Measurements from ENCODE around the gene MAGI1. TPM values are rescaled to one million over a fixed set of nuclear protein-coding genes. Genes with fewer than 3 reads are reported as not detected.

The MAGI1 gene
- total RNA-seq, 4 donors from 2014 or later: 7.6 to 42.9 (median 37.0) TPM

- no peak for DNase-seq
- no peak for TF ChIP-seq POLR2A (IDR thresholded peaks at IDR 0.05)
- TF ChIP-seq CTCF (IDR thresholded peaks at IDR 0.05): no peak
- no peaks in the 10 kb centered on the region for H3K9me3 ChIP-seq
- intact Hi-C loops (cut with DNase I; ENCODE audit: low total_unique reads): no loop called here
- no peaks in the 10 kb centered on the region for H3K27me3 ChIP-seq
- H3K4me3 ChIP-seq: no peak overlapping the region
- no peak overlapping the region for H3K27ac ChIP-seq
- no peaks in the 10 kb centered on the region for H3K4me1 ChIP-seq
- H3K36me3 ChIP-seq: no peaks in the 10 kb centered on the region
Observed at GRCh38 chr3:66077973-66078372, 39.3 kb upstream of the MAGI1 start.

- Histone ChIP-seq H3K27ac (no peak overlapping the region), H3K36me3 (no peaks in the 10 kb centered on the region), H3K4me1 (no peaks in the 10 kb centered on the region), H3K4me3 (no peak overlapping the region), H3K9me3 (no peaks in the 10 kb centered on the region), H3K27me3 (no peaks in the 10 kb centered on the region)
- no peak for DNase-seq
- no peak for TF ChIP-seq CTCF (IDR thresholded peaks at IDR 0.05)
- no peak for TF ChIP-seq POLR2A (IDR thresholded peaks at IDR 0.05)
- intact Hi-C loops (cut with DNase I; ENCODE audit: low total_unique reads): no loop called here
Observed at GRCh38 chr3:66076861-66077470, 38.2 kb upstream of the MAGI1 start.

- intact Hi-C loops (cut with DNase I; ENCODE audit: low total_unique reads): no loop called here
- TF ChIP-seq POLR2A (IDR thresholded peaks at IDR 0.05): no peak
- TF ChIP-seq CTCF (IDR thresholded peaks at IDR 0.05): no peak
- no peaks in the 10 kb centered on the region for H3K27me3 ChIP-seq
- no peaks in the 10 kb centered on the region for H3K4me1 ChIP-seq
- DNase-seq: no peak
- no peak overlapping the region for H3K4me3 ChIP-seq
- H3K27ac ChIP-seq: no peak overlapping the region
- H3K36me3 ChIP-seq: no peaks in the 10 kb centered on the region
- H3K9me3 ChIP-seq: no peaks in the 10 kb centered on the region
Observed at GRCh38 chr3:66075281-66075680, 36.6 kb upstream of the MAGI1 start.

- intact Hi-C loops (cut with DNase I; ENCODE audit: low total_unique reads): no loop called here
- Histone ChIP-seq H3K9me3 (no peaks in the 10 kb centered on the region), H3K4me1 (no peaks in the 10 kb centered on the region), H3K4me3 (no peak overlapping the region), H3K27me3 (no peaks in the 10 kb centered on the region), H3K27ac (no peak overlapping the region), H3K36me3 (no peaks in the 10 kb centered on the region)
- TF ChIP-seq CTCF (IDR thresholded peaks at IDR 0.05): no peak
- TF ChIP-seq POLR2A (IDR thresholded peaks at IDR 0.05): no peak
- DNase-seq: no peak
Observed at GRCh38 chr3:66073464-66074141, 34.9 kb upstream of the MAGI1 start.

GRCh38 chr3:66068255-66068654, 29.5 kb upstream of the MAGI1 start:
- H3K4me1 ChIP-seq: no peaks in the 10 kb centered on the region
- H3K27me3 ChIP-seq: no peaks in the 10 kb centered on the region
- intact Hi-C loops (cut with DNase I; ENCODE audit: low total_unique reads): no loop called here
- H3K27ac ChIP-seq: no peak overlapping the region
- TF ChIP-seq POLR2A (IDR thresholded peaks at IDR 0.05) (no peak), CTCF (IDR thresholded peaks at IDR 0.05) (no peak)
- H3K36me3 ChIP-seq: no peaks in the 10 kb centered on the region
- no peak for DNase-seq
- no peaks in the 10 kb centered on the region for H3K9me3 ChIP-seq
- no peak overlapping the region for H3K4me3 ChIP-seq

All from uterus (tissue), 4 donors.